HEK293 (cell line): ENCODE measurements around the gene ARID3A.

Experiments used
- CTCF ChIA-PET: fragments of 350-600 bp; formaldehyde crosslinking; extraction: SDS; loops from one replicate; lab custom pipeline; 2021; ENCODE audit warnings: antibody characterized with exemption; lab: Yijun Ruan, JAX
- POLR2A ChIA-PET: fragments of 300-600 bp; formaldehyde crosslinking; extraction: SDS; loops from one replicate; lab custom pipeline; 2020; ENCODE audit warnings: antibody characterized with exemption, inconsistent platforms; lab: Yijun Ruan, JAX
- H3K27ac ChIP-seq: fragments of 200-500 bp; sonication (Bioruptor generic); 2 replicates; pipeline ENCODE4 v1.5.1; 2014; ENCODE audit warnings: low read depth, low read length, control low read depth, inconsistent platforms; ENCODE audit errors: extremely low read depth
- H3K36me3 ChIP-seq, 2 experiments: fragments of 200-500 bp in 1 of 2; sonication (Bioruptor generic) in 1 of 2; 1 replicate in 1 of 2; 2 replicates in 1 of 2; pipeline ENCODE4 v1.5.1; 2014 to 2017; ENCODE audit warnings: inconsistent platforms in 2 of 2, low read length in 2 of 2; ENCODE audit not compliant: control insufficient read depth in 2 of 2, insufficient read depth in 1 of 2
- H3K4me1 ChIP-seq: fragments of 200-500 bp; sonication (Bioruptor generic); 2 replicates; pipeline ENCODE4 v1.5.1; 2014; ENCODE audit warnings: mild to moderate bottlenecking, low read length, inconsistent platforms; ENCODE audit not compliant: control insufficient read depth, insufficient read depth
- H3K4me3 ChIP-seq: 2 replicates; pipeline ENCODE4 v1.5.1; 2011; ENCODE audit warnings: low read depth, mild to moderate bottlenecking, control low read depth, low read length, moderate library complexity
- H3K9me3 ChIP-seq: fragments of 200-500 bp; sonication (Bioruptor generic); 2 replicates; pipeline ENCODE4 v1.5.1; 2014; ENCODE audit warnings: low read depth, low read length, inconsistent platforms; ENCODE audit not compliant: control insufficient read depth, insufficient read depth
- HOXA7 ChIP-seq: sonication (generic); formaldehyde crosslinking; IDR thresholded peaks from 2 replicates; pipeline ENCODE4 v1.8.1; 2022; ENCODE audit warnings: missing genetic modification reagents, borderline replicate concordance
- REPIN1 ChIP-seq: fragments of 450-650 bp; formaldehyde crosslinking; IDR thresholded peaks from 2 replicates; pipeline ENCODE4 v1.5.1; 2017; ENCODE audit warnings: missing biosample characterization, missing genetic modification characterization, low read depth
- SCRT2 ChIP-seq: fragments of 450-650 bp; formaldehyde crosslinking; IDR thresholded peaks from 2 replicates; pipeline ENCODE4 v1.5.1; 2016; ENCODE audit warnings: missing biosample characterization, missing genetic modification characterization
- ZBTB20 ChIP-seq: fragments of 450-650 bp; formaldehyde crosslinking; IDR thresholded peaks from 2 replicates; pipeline ENCODE4 v1.5.1; 2016; ENCODE audit warnings: missing biosample characterization, missing genetic modification characterization
- ZNF121 ChIP-seq: fragments of 450-650 bp; formaldehyde crosslinking; IDR thresholded peaks from 2 replicates; pipeline ENCODE4 v1.5.1; 2016; ENCODE audit warnings: missing biosample characterization, missing genetic modification characterization
- ZNF16 ChIP-seq: fragments of 450-650 bp; formaldehyde crosslinking; IDR thresholded peaks from 2 replicates; pipeline ENCODE4 v1.5.1; 2016; ENCODE audit warnings: low read depth, missing biosample characterization, missing genetic modification characterization
- ZNF404 ChIP-seq: fragments of 450-650 bp; formaldehyde crosslinking; IDR thresholded peaks from 2 replicates; pipeline ENCODE4 v1.5.1; 2017; ENCODE audit warnings: missing biosample characterization, missing genetic modification characterization
- ZNF518A ChIP-seq: fragments of 450-650 bp; formaldehyde crosslinking; conservative IDR thresholded peaks from 2 replicates; pipeline ENCODE4 v1.5.1; 2016; ENCODE audit warnings: low read depth, missing biosample characterization, missing genetic modification characterization
- ZNF629 ChIP-seq: fragments of 450-650 bp; formaldehyde crosslinking; IDR thresholded peaks from 2 replicates; pipeline ENCODE4 v1.5.1; 2017; ENCODE audit warnings: missing biosample characterization, missing genetic modification characterization
- ZNF701 ChIP-seq: fragments of 450-650 bp; formaldehyde crosslinking; IDR thresholded peaks from 2 replicates; pipeline ENCODE4 v1.5.1; 2016; ENCODE audit warnings: missing biosample characterization, missing genetic modification characterization
- ZNF768 ChIP-seq: fragments of 450-650 bp; formaldehyde crosslinking; IDR thresholded peaks from 2 replicates; pipeline ENCODE4 v1.5.1; 2018; ENCODE audit warnings: missing biosample characterization, mild to moderate bottlenecking, missing genetic modification characterization
- ZNF777 ChIP-seq: fragments of 450-650 bp; formaldehyde crosslinking; IDR thresholded peaks from 2 replicates; pipeline ENCODE4 v1.5.1; 2017; ENCODE audit warnings: missing biosample characterization, missing genetic modification characterization, borderline replicate concordance

Gene ARID3A

GRCh38 chr19:947707-948539 lies 22.1 kb downstream of the ARID3A start:
- peak; percentile 59; the same call in 1 of the 2 replicates for TF ChIP-seq ZNF768 (tag by site-specific recombination)
- TF ChIP-seq ZNF777 (tag by site-specific recombination) = no peak
- POLR2A ChIA-PET = no interaction called here
- H3K27ac ChIP-seq = no peak overlapping the region
- CTCF ChIA-PET = interaction anchor here (0.5 to 0.6 kb wide), 2 partner anchors 22 to 49 kb away, joined by 3 read pairs; no protein-coding TSS in a partner anchor
- H3K4me1 ChIP-seq = no peaks in the 10 kb centered on the region
- no peak overlapping the region for H3K4me3 ChIP-seq
- peaks cover 0 to 18% of the 10 kb centered on the region in 2 experiments; a peak in 1 of 3 replicates for H3K36me3 ChIP-seq
- H3K9me3 ChIP-seq = no peaks in the 10 kb centered on the region

DNA sequence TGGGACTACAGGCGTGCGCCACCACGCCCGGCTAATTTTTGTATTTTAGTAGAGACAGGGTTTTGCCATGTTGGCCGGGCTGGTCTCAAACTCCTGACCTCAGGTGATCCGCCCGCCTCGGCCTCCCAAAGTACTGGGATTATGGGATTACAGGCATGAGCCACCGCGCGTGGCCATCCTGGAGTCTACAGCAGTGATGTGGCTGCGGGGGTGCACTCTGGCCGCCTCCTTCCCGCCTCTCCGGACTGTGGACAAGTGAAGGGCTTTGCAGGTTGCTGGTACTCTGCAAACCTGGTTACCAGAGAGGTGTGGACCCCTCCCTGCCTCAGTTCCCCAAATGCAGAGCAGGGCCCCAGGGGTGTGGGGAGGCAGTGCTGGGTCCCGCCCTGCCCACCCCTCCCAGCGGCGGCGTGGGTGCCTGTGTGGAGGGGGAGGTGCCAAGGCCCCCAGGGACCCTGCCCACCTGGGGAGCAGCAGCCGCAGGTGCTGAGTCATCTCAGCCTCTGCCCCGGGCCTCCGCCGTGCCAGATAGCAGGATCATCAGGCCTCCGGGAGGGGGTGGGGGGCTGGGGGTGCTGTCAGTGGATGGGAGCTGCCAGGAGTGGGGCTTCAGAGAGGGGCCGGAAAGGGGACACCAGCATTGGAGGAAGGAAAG lies 23.1 kb downstream of the ARID3A start:
- POLR2A ChIA-PET = no interaction called here
- H3K4me3 ChIP-seq = no peak overlapping the region
- H3K4me1 ChIP-seq = no peaks in the 10 kb centered on the region
- H3K9me3 ChIP-seq = no peaks in the 10 kb centered on the region
- H3K27ac ChIP-seq = no peak overlapping the region
- peaks cover 0 to 14% of the 10 kb centered on the region in 2 experiments; a peak in 1 of 3 replicates for H3K36me3 ChIP-seq
- peak; percentile 45 for TF ChIP-seq SCRT2 (tag by site-specific recombination)
- no peak for TF ChIP-seq ZBTB20 (tag by site-specific recombination)
- CTCF ChIA-PET = no interaction called here

GRCh38 chr19:950352-951066 lies 24.7 kb downstream of the ARID3A start:
- ChIA-PET POLR2A (no interaction called here), CTCF (no interaction called here)
- H3K4me1 ChIP-seq = no peaks in the 10 kb centered on the region
- peaks cover 0 to 14% of the 10 kb centered on the region in 2 experiments; a peak in 1 of 3 replicates for H3K36me3 ChIP-seq
- no peak overlapping the region for H3K27ac ChIP-seq
- no peaks in the 10 kb centered on the region for H3K9me3 ChIP-seq
- TF ChIP-seq ZNF404 (no peak), ZNF16 (peak; percentile 66; the same call in 1 of the 2 replicates)
- H3K4me3 ChIP-seq = no peak overlapping the region

DNA sequence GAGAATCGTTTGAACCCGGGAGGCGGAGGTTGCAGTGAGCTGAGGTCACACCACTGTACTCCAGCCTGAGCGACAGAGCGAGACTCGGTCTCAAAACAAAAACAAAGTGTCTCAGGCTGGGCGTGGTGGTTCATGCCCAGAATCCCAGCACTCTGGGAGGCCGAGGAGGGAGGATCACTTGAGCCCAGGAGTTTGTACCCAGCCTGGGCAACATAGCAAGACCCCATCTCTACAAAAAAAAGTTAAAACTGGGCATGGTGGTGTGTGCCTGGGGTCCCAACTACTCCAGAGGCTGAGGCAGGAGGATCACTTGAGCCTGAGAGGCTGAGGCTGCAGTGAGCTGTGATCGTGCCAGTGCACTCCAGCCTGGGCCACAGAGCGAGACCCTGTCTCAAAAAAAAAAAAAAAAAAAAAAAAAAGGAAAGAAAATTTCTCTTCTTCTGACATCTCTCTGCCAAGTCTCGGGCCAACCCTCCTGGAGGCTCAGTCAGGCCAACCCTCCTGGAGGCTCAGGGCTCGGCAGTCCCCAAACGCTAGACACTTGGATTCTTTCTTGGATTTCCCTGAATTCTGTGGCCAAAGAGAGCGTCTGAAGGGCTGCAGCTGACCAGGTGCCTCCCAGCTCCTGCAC lies 26.3 kb downstream of the ARID3A start:
- H3K4me3 ChIP-seq = no peak overlapping the region
- TF ChIP-seq ZNF701 (no peak), ZNF518A (no peak), ZNF121 (peak; percentile 98), HOXA7 (no peak), REPIN1 (tag by site-specific recombination) (no peak), ZNF629 (tag by site-specific recombination) (no peak)
- H3K9me3 ChIP-seq = no peaks in the 10 kb centered on the region
- H3K27ac ChIP-seq = no peak overlapping the region
- no peaks in the 10 kb centered on the region for H3K4me1 ChIP-seq
- CTCF ChIA-PET = no interaction called here
- H3K36me3 ChIP-seq = peaks cover 0 to 12% of the 10 kb centered on the region in 2 experiments; a peak in 1 of 3 replicates
- POLR2A ChIA-PET = no interaction called here
